NCI-H1930 (cell line): ENCODE measurements around the gene TENT5C.

ENCODE experiments used
- DNase-seq, 2 experiments: peaks; one replicate each; lab custom pipeline; 2025; lab: John Stamatoyannopoulos, UW

TENT5C gene

GRCh38 chr1:117573386-117574023 is 32.3 kb upstream of the TENT5C start:
- DNase-seq: no peak

DNA sequence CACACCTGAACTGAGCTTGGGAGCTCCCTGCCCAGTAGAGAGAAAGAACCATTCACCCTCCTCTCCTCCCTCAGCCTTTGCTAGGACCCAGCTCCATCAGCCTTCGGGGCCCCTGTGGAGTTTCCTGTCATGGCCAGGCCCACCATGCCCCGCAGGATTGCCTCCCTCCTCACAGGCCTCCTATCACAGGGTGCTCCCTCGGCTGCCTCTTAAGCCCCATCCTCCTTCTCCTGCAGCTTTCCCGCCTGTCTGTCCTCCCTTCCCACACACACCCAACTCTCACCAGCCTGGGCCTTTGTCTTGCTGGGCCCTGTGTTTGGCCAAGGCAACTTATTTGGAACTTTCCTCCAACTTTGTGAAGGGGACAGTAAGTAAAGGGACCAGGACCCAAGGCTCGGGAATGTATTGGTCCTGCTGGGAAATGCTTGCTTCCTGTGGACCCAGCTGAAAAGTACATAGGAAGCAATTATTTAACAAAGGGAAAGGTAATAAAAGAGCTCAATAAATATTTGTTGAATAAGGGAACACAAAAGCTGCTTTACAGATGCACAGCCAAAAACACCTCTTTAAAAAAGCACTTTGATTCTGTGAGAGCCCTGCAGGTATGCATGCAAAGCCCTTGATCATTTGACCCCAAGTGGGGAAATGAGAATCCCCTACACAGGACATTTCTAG is 31.6 kb upstream of the TENT5C start:
- DNase-seq: no peak

DNA sequence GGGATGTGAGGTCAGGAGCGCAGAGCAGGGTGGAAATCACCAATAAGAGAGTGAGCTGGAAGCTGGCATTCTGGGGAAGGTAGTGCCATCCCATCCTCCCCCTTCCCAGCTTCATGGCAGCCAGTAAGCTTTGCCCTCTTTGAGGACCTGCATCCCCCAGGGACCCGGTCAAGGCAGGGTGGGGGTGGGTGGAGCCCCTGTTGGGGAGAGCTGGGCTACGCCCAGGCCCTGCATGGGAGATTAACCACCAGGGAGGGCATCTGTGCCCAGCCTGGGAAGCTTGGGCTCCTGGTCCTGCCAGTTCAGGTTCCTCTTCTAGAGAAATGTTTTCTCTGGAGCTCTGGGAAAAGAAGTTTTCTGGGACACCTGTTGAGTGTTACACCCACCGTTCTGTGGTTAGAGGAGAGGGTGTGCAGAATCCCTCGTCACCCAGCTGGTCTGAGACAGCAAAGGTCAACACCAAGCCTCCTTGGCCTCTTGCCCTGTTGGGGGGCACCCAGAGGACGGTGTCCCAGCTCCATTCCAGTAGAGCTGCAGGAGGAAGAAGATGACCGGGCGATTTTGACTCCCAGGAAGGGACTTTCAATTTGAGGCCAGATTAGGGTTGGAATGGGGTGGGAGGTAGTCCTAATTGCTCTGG is 30.1 kb upstream of the TENT5C start:
- no peak for DNase-seq

DNA sequence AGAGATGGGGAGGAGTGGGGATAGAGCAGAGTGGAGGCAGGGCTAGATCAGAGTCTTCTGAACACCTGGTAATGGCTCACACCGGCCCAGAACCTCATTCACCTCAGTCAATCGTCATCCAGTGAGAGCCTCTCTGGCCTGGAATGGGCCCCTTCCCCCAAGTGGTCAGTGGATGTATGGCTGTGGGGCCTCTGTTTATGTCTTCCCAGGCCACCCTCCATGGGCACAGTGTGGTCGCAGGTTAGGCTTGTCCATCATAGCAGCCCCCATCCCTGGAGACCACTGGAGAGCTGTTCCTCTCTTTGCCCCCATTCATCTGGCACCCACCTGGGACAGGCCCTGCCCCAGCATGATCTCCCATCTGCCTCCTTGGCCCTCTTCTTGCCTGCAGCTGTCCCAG is 29.6 kb upstream of the TENT5C start:
- no peak for DNase-seq

GRCh38 chr1:117577191-117577885 is 28.5 kb upstream of the TENT5C start:
- no peak for DNase-seq

GRCh38 chr1:117578466-117578865 is 27.4 kb upstream of the TENT5C start:
- no peak for DNase-seq

- no peak for DNase-seq
Measured at GRCh38 chr1:117579221-117579906, 26.5 kb upstream of the TENT5C start.

GRCh38 chr1:117580436-117580835 is 25.4 kb upstream of the TENT5C start:
- DNase-seq: no peak

- DNase-seq: no peak
Measured at GRCh38 chr1:117580882-117581281, 25.0 kb upstream of the TENT5C start.

- no peak for DNase-seq
Measured at GRCh38 chr1:117581391-117581943, 24.4 kb upstream of the TENT5C start.

- DNase-seq: no peak
Measured at GRCh38 chr1:117582451-117582850, 23.4 kb upstream of the TENT5C start.

- no peak for DNase-seq
Measured at GRCh38 chr1:117583247-117583646, 22.6 kb upstream of the TENT5C start.

DNA sequence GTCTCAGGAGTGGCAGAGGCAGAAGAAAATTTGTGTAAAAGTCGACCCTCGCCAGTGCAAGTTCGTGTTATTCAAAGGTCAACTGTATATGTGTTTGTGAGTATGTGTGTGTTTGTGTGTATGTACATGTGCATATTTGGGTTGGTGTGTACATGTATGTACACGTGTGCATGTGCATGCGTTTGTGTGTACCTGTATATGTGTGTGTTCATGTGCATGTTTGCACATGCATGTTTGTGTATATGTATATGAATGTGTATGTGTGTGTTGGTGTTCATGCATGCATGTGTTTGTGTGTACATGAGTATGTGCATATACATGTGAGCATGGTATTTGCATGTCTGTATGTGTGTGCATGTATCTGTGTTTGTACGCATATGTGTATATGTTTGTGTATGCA is 21.7 kb upstream of the TENT5C start:
- DNase-seq: no peak

GRCh38 chr1:117585086-117585485 is 20.8 kb upstream of the TENT5C start:
- no peak for DNase-seq

DNA sequence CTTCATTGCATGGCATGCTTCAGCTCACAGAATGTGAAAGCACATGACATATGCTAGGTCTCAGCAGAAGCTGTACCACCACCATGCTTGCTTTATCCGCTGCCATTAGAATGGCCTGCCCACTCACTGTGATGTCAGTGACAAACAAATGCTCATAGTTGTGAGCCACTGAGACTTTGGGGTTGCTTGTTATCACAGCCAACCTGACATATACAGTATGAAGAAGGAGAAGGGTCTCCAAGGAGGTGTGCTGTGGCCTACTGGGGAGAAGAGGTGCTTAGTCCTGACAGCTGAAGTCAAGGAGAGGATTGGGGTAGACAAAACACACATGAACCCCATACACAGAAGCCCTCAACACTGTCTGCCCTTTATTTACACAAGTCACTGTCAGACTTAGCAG is 19.5 kb upstream of the TENT5C start:
- DNase-seq: no peak

GRCh38 chr1:117586747-117587498 is 18.9 kb upstream of the TENT5C start:
- no peak for DNase-seq

GRCh38 chr1:117587499-117588356 is 18.1 kb upstream of the TENT5C start:
- DNase-seq: no peak

- DNase-seq: no peak
Measured at GRCh38 chr1:117589544-117589943, 16.3 kb upstream of the TENT5C start.

DNA sequence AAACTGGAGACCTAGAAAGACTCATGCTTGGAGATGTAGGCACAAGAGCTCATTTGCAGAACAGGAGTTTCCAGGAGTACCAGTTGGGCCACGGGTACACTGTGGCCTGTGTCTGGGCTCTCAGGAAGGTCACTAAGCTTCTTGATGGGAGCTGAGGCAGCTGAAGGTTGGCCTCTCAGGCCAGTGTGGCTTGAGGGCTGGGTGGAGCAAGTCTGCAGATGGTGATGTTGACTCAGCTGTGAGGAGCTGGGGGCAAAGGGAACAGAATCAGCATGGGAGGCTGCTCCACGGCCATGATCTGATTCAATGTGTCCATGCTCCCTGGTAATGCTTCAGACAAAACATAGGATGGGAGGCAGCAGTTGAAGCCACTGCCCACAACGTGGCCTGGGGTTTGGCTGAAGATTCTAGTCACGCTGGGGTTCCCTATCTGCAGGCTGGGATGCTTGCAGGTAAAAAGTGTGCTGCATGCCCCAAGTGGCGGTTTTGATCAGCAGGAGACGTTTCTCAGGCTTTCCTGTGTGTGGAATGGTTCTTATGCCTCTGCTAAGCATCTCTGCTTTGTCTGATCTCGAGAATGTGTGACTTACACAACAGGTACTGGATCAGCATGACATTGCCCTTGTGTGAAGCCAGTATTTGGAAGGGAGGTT is 15.4 kb upstream of the TENT5C start:
- no peak for DNase-seq

DNA sequence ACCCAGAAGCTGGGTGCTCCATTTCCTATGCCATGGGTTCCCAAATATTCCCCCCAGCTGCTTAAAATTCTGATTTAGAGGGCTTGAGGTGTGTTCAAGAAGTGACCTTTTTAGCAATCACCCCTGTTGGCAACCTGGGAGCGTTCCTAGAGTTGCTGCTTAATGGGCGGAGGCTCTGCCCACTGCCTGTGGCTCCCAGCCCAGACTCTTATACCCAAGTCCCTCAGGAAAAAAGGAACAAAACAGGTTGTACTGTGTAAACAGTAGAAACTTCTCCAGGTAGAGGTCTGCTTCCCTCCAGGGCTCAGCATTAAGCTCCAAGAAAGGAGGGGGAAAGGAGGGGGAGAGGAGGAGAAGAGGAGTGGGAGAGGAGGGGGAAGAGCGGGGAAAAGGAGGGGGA is 14.6 kb upstream of the TENT5C start:
- DNase-seq: no peak
